GM23338 (cell line): Measurements from ENCODE around the gene NUFIP2. TPM values are rescaled to one million over a fixed set of nuclear protein-coding genes. Genes with fewer than 3 reads are reported as not detected.

Experiments used
- ATAC-seq: fragments of 200-7000 bp; cut with Tn5 transposase; 3 replicates; pipeline ENCODE4 v1.9.1; 2020
- DNase-seq: peaks from one replicate; pipeline ENCODE4 v3.0.0-alpha.2; 2015; ENCODE audit warnings: low spot score
- H2AFZ ChIP-seq: fragments of 200-600 bp; sonication (generic); 2 replicates; pipeline ENCODE4 v1.8.0; 2016; ENCODE audit warnings: antibody characterized with exemption, mild to moderate bottlenecking, moderate library complexity
- H3F3A ChIP-seq: fragments of 200-600 bp; sonication (generic); replicated peaks from 2 replicates; pipeline ENCODE4 v1.8.0; 2017; ENCODE audit warnings: antibody characterized with exemption, mixed run types, low read depth
- H3K27ac ChIP-seq: fragments of 200-600 bp; sonication (generic); 2 replicates; pipeline ENCODE4 v1.6.1; 2016; ENCODE audit warnings: low read depth
- H3K27me3 ChIP-seq: fragments of 200-600 bp; sonication (generic); 2 replicates; pipeline ENCODE4 v1.8.0; 2016; ENCODE audit warnings: mild to moderate bottlenecking, mixed run types, moderate library complexity; ENCODE audit not compliant: insufficient read depth
- H3K36me3 ChIP-seq: fragments of 200-600 bp; sonication (generic); 2 replicates; pipeline ENCODE4 v1.8.0; 2016; ENCODE audit warnings: mild to moderate bottlenecking; ENCODE audit not compliant: insufficient read depth
- H3K4me1 ChIP-seq: fragments of 200-600 bp; sonication (generic); 2 replicates; pipeline ENCODE4 v1.8.0; 2016; ENCODE audit warnings: mild to moderate bottlenecking, moderate library complexity; ENCODE audit not compliant: insufficient read depth
- H3K4me2 ChIP-seq: fragments of 200-600 bp; sonication (generic); 2 replicates; pipeline ENCODE4 v1.7.1; 2017; ENCODE audit warnings: mixed run types
- H3K4me3 ChIP-seq: fragments of 200-600 bp; sonication (generic); 2 replicates; pipeline ENCODE4 v1.6.1; 2016; ENCODE audit warnings: mixed run types
- H3K79me2 ChIP-seq: fragments of 200-600 bp; sonication (generic); replicated peaks from 2 replicates; pipeline ENCODE4 v1.8.0; 2017; ENCODE audit warnings: mild to moderate bottlenecking; ENCODE audit not compliant: insufficient read depth
- H3K9me2 ChIP-seq: fragments of 200-600 bp; sonication (generic); 2 replicates; pipeline ENCODE4 v1.8.0; 2017; ENCODE audit not compliant: insufficient read depth
- H4K20me1 ChIP-seq: fragments of 200-600 bp; sonication (generic); replicated peaks from 2 replicates; pipeline ENCODE4 v1.8.0; 2017; ENCODE audit warnings: mild to moderate bottlenecking; ENCODE audit not compliant: insufficient read depth
- H3K27ac Mint-ChIP-seq: 2 replicates; pipeline ENCODE4 v1.8.0; 2020; ENCODE audit warnings: inconsistent platforms, mild to moderate bottlenecking, moderate library complexity, mixed read lengths
- H3K27me3 Mint-ChIP-seq: 3 replicates; pipeline ENCODE4 v1.8.0; 2022; ENCODE audit warnings: low read depth, mild to moderate bottlenecking, moderate library complexity, mixed read lengths, inconsistent platforms; ENCODE audit not compliant: insufficient read depth, poor library complexity
- H3K36me3 Mint-ChIP-seq: 3 replicates; pipeline ENCODE4 v1.8.0; 2021; ENCODE audit warnings: low read depth, mild to moderate bottlenecking, inconsistent platforms, moderate library complexity, mixed read lengths
- H3K4me1 Mint-ChIP-seq: 3 replicates; pipeline ENCODE4 v1.8.0; 2020; ENCODE audit warnings: mild to moderate bottlenecking, inconsistent platforms, mixed read lengths
- H3K4me3 Mint-ChIP-seq: 3 replicates; pipeline ENCODE4 v1.8.0; 2021; ENCODE audit warnings: moderate library complexity, mild to moderate bottlenecking, inconsistent platforms, mixed read lengths
- H3K9me3 Mint-ChIP-seq: 3 replicates; pipeline ENCODE4 v1.8.0; 2020; ENCODE audit warnings: moderate library complexity, mild to moderate bottlenecking, inconsistent platforms, mixed read lengths
- CREB1 ChIP-seq: fragments of 250-450 bp; sonication (Bioruptor Pico); IDR thresholded peaks from 2 replicates; pipeline ENCODE4 v1.5.0; 2020; ENCODE audit warnings: low read depth, mild to moderate bottlenecking, moderate library complexity
- CTCF ChIP-seq, 2 experiments: fragments of 200-600 bp in 1 of 2; sonication (generic) in 1 of 2; conservative IDR thresholded peaks; 2 replicates each; pipeline versions ENCODE4 v1.5.1 to v1.6.1; 2016 to 2017; ENCODE audit warnings: antibody characterized with exemption in 2 of 2, low read depth in 2 of 2, mild to moderate bottlenecking in 2 of 2, moderate library complexity in 1 of 2
- ETS1 ChIP-seq: IDR thresholded peaks from 2 replicates; pipeline ENCODE4 v1.6.1; 2016; ENCODE audit warnings: antibody characterized with exemption
- EZH2 ChIP-seq: fragments of 200-600 bp; sonication (generic); IDR thresholded peaks from one replicate; pipeline ENCODE4 v1.8.0; 2017; ENCODE audit warnings: antibody characterized with exemption, mild to moderate bottlenecking, low read depth; ENCODE audit not compliant: unreplicated experiment
- EZH2phosphoT487 ChIP-seq: fragments of 200-600 bp; sonication (generic); IDR thresholded peaks from one replicate; pipeline ENCODE4 v1.8.1; 2018; ENCODE audit warnings: antibody characterized with exemption; ENCODE audit not compliant: unreplicated experiment
- JUNB ChIP-seq: IDR thresholded peaks from one replicate; pipeline ENCODE4 v1.6.1; 2016; ENCODE audit warnings: antibody characterized with exemption; ENCODE audit not compliant: unreplicated experiment
- NANOG ChIP-seq: IDR thresholded peaks from 2 replicates; pipeline ENCODE4 v1.6.1; 2016; ENCODE audit warnings: antibody characterized with exemption, borderline replicate concordance
- POLR2AphosphoS5 ChIP-seq: IDR thresholded peaks from 2 replicates; pipeline ENCODE4 v1.6.1; 2016; ENCODE audit warnings: antibody characterized with exemption, low read depth
- REST ChIP-seq: IDR thresholded peaks from one replicate; pipeline ENCODE4 v1.6.1; 2018; ENCODE audit warnings: antibody characterized with exemption; ENCODE audit not compliant: unreplicated experiment
- STAT1 ChIP-seq: IDR thresholded peaks from one replicate; pipeline ENCODE4 v1.6.1; 2016; ENCODE audit warnings: antibody characterized with exemption; ENCODE audit not compliant: unreplicated experiment
- ZNF114 ChIP-seq: fragments of 250-450 bp; sonication (Bioruptor Pico); IDR thresholded peaks from 2 replicates; pipeline ENCODE4 v1.5.0; 2020; ENCODE audit warnings: mild to moderate bottlenecking, moderate library complexity
- ZNF331 ChIP-seq: fragments of 250-450 bp; sonication (Bioruptor Pico); IDR thresholded peaks from 2 replicates; pipeline ENCODE4 v1.5.0; 2020; ENCODE audit warnings: low read depth, mild to moderate bottlenecking, moderate library complexity
- ZNF462 ChIP-seq: fragments of 250-450 bp; sonication (Bioruptor Pico); IDR thresholded peaks from 2 replicates; pipeline ENCODE4 v1.5.0; 2020; ENCODE audit warnings: mild to moderate bottlenecking, moderate library complexity
- polyA plus RNA-seq: library from polyadenylated mRNA; unstranded; fragments of >200 nt; fragmentation: Nextera tagmentation; extraction: Ambion mirVana; gene quantifications from 2 replicates; pipeline ENCODE4 v1.2.1, GENCODE V29; 2016
- total RNA-seq: library from RNA; depleted of rRNA; stranded (reverse); fragments of >200 nt; shearing (Covaris generic); gene quantifications from 2 replicates; pipeline ENCODE4 v1.2.3, GENCODE V29; 2014

The NUFIP2 gene
- total and polyA plus RNA-seq, 2 experiments from 2014 or later = 22.2 to 88.5 TPM

GRCh38 chr17:29331708-29332085 is 37.7 kb upstream of the NUFIP2 start:
- Mint-ChIP-seq H3K4me1 (0 out of 3 replicates have a peak, but pooled peaks cover 2% of the 10 kb centered on the region), H3K36me3 (no peaks in the 10 kb centered on the region), H3K27me3 (peaks cover 4% of the 10 kb centered on the region), H3K9me3 (no peaks in the 10 kb centered on the region), H3K27ac (no peak overlapping the region), H3K4me3 (no peak overlapping the region)
- Histone ChIP-seq H3K36me3 (no peaks in the 10 kb centered on the region), H3F3A (0 out of 2 replicates have a peak, but pooled peaks cover 2% of the 10 kb centered on the region), H3K4me2 (no peak overlapping the region), H3K4me1 (peaks cover 7% of the 10 kb centered on the region; the same call in 1 of the 2 replicates), H3K27me3 (no peaks in the 10 kb centered on the region), H3K4me3 (no peak overlapping the region), H3K27ac (no peak overlapping the region), H3K9me2 (no peaks in the 10 kb centered on the region), H2AFZ (no peak overlapping the region), H3K79me2 (no peaks in the 10 kb centered on the region), H4K20me1 (no peaks in the 10 kb centered on the region)
- ATAC-seq (no peak), DNase-seq (no peak)
- TF ChIP-seq POLR2AphosphoS5 = no peak
- no peak for TF ChIP-seq CTCF (conservative IDR thresholded peaks at IDR 0.05; ENCODE audit: low read depth in 2 of 2)
- TF ChIP-seq JUNB = no peak
- TF ChIP-seq ZNF462 (CRISPR knock-in tag) = no peak
- no peak for TF ChIP-seq STAT1
- TF ChIP-seq ZNF114 (CRISPR knock-in tag) = no peak
- no peak for TF ChIP-seq ETS1
- no peak for TF ChIP-seq REST
- no peak for TF ChIP-seq EZH2
- no peak for TF ChIP-seq EZH2phosphoT487
- no peak for TF ChIP-seq NANOG
- no peak for TF ChIP-seq ZNF331 (CRISPR knock-in tag)
- no peak for TF ChIP-seq CREB1
